Lower leg skin (tissue), 3 donors: Measurements from ENCODE around the gene STEAP2.

Experiments used
- POLR2A ChIP-seq, 2 donors: fragments of 450-650 bp; IDR thresholded peaks; one replicate each; pipeline ENCODE4 v1.6.1; 2016 to 2017; ENCODE audit warnings: antibody characterized with exemption in 2 of 2, mild to moderate bottlenecking in 1 of 2, moderate library complexity in 1 of 2
- TF ChIP-seq, protein P1 (sequence below), 3 donors: fragments of 450-650 bp; IDR thresholded peaks; one replicate each; pipeline ENCODE4 v1.5.1; 2016; ENCODE audit warnings: antibody characterized with exemption in 3 of 3, mild to moderate bottlenecking in 3 of 3, moderate library complexity in 2 of 3

DNA sequence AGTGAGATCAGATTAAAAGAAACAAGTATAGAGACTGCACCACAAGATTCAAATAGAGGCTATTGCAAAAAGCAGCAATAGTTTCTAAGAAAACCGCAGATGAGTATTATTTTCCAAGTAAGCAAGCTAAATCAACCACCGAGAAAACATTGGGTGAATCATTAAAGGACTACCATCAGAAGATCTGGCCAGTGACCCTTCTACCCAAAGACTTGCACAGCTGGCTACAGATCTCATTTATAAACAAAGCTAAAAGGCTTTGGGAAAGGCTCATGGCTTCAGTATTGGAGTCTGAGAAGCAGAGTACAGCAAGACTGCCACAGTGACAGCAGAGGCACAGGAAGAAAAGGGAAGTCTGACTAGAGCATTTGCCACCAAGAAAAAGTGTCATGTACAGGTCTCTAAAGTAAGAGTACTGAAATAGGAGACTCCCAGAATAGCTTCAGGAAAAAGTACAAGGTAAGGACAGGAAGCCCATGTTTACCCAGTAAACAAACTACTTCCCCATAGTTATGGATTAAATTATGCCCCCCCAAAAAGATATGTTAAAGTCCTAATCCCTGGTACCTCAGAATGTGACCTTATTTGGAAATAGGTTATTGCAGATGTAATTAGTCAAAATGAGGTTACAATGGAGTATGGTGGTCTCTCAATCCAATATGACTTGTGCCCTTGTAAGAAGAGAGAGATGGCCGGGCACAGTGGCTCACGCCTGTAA is 38.3 kb upstream of the STEAP2 start:
- TF ChIP-seq, protein P1, sequence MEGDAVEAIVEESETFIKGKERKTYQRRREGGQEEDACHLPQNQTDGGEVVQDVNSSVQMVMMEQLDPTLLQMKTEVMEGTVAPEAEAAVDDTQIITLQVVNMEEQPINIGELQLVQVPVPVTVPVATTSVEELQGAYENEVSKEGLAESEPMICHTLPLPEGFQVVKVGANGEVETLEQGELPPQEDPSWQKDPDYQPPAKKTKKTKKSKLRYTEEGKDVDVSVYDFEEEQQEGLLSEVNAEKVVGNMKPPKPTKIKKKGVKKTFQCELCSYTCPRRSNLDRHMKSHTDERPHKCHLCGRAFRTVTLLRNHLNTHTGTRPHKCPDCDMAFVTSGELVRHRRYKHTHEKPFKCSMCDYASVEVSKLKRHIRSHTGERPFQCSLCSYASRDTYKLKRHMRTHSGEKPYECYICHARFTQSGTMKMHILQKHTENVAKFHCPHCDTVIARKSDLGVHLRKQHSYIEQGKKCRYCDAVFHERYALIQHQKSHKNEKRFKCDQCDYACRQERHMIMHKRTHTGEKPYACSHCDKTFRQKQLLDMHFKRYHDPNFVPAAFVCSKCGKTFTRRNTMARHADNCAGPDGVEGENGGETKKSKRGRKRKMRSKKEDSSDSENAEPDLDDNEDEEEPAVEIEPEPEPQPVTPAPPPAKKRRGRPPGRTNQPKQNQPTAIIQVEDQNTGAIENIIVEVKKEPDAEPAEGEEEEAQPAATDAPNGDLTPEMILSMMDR (IDR thresholded peaks at IDR 0.05) = no peak
- no peak for TF ChIP-seq POLR2A (IDR thresholded peaks at IDR 0.05)
